SK-N-MC (cell line): Measurements from ENCODE around the gene PHACTR2.

Experiments
- EZH2 ChIP-seq: fragments of 200-600 bp; sonication (generic); IDR thresholded peaks from one replicate; pipeline ENCODE4 v1.6.1; 2017; ENCODE audit warnings: antibody characterized with exemption
- POLR2AphosphoS5 ChIP-seq: IDR thresholded peaks from 2 replicates; pipeline ENCODE4 v1.6.1; 2012; ENCODE audit warnings: mild to moderate bottlenecking, low read depth, low read length, borderline replicate concordance

DNA sequence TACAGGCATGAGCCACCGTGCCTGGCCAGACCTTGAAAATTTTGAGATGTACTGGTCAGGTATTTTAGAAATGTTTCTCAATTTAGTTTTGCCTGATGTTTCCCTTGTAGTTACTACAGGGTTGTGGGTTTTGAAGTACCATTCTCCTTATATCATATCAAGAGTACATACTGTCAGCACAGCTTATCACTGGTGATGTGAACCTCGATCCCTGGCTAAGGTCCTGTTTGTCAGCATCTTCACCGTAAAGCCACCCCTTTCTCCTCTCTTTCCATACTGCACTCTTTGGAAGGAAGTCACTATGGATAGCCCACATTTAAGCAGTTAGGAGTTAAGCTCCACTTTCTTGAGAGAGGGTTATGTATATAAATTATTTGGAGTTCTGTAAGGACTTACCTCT, 27.8 kb downstream of the PHACTR2 start:
- TF ChIP-seq POLR2AphosphoS5 (no peak), EZH2 (no peak)
